GM23338 (cell line): ENCODE data around the gene ABHD17A. TPM values are rescaled to one million over a fixed set of nuclear protein-coding genes. Genes with fewer than 3 reads are reported as not detected.

Experiments
- ATAC-seq: fragments of 200-7000 bp; cut with Tn5 transposase; 3 replicates; pipeline ENCODE4 v1.9.1; 2020
- DNase-seq: peaks from one replicate; pipeline ENCODE4 v3.0.0-alpha.2; 2015; ENCODE audit warnings: low spot score
- H2AFZ ChIP-seq: fragments of 200-600 bp; sonication (generic); 2 replicates; pipeline ENCODE4 v1.8.0; 2016; ENCODE audit warnings: antibody characterized with exemption, mild to moderate bottlenecking, moderate library complexity
- H3F3A ChIP-seq: fragments of 200-600 bp; sonication (generic); replicated peaks from 2 replicates; pipeline ENCODE4 v1.8.0; 2017; ENCODE audit warnings: antibody characterized with exemption, mixed run types, low read depth
- H3K27ac ChIP-seq: fragments of 200-600 bp; sonication (generic); 2 replicates; pipeline ENCODE4 v1.6.1; 2016; ENCODE audit warnings: low read depth
- H3K27me3 ChIP-seq: fragments of 200-600 bp; sonication (generic); 2 replicates; pipeline ENCODE4 v1.8.0; 2016; ENCODE audit warnings: mild to moderate bottlenecking, mixed run types, moderate library complexity; ENCODE audit not compliant: insufficient read depth
- H3K36me3 ChIP-seq: fragments of 200-600 bp; sonication (generic); 2 replicates; pipeline ENCODE4 v1.8.0; 2016; ENCODE audit warnings: mild to moderate bottlenecking; ENCODE audit not compliant: insufficient read depth
- H3K4me1 ChIP-seq: fragments of 200-600 bp; sonication (generic); 2 replicates; pipeline ENCODE4 v1.8.0; 2016; ENCODE audit warnings: mild to moderate bottlenecking, moderate library complexity; ENCODE audit not compliant: insufficient read depth
- H3K4me2 ChIP-seq: fragments of 200-600 bp; sonication (generic); 2 replicates; pipeline ENCODE4 v1.7.1; 2017; ENCODE audit warnings: mixed run types
- H3K4me3 ChIP-seq: fragments of 200-600 bp; sonication (generic); 2 replicates; pipeline ENCODE4 v1.6.1; 2016; ENCODE audit warnings: mixed run types
- H3K79me2 ChIP-seq: fragments of 200-600 bp; sonication (generic); replicated peaks from 2 replicates; pipeline ENCODE4 v1.8.0; 2017; ENCODE audit warnings: mild to moderate bottlenecking; ENCODE audit not compliant: insufficient read depth
- H3K9me2 ChIP-seq: fragments of 200-600 bp; sonication (generic); 2 replicates; pipeline ENCODE4 v1.8.0; 2017; ENCODE audit not compliant: insufficient read depth
- H4K20me1 ChIP-seq: fragments of 200-600 bp; sonication (generic); replicated peaks from 2 replicates; pipeline ENCODE4 v1.8.0; 2017; ENCODE audit warnings: mild to moderate bottlenecking; ENCODE audit not compliant: insufficient read depth
- H3K27ac Mint-ChIP-seq: 2 replicates; pipeline ENCODE4 v1.8.0; 2020; ENCODE audit warnings: inconsistent platforms, mild to moderate bottlenecking, moderate library complexity, mixed read lengths
- H3K27me3 Mint-ChIP-seq: 3 replicates; pipeline ENCODE4 v1.8.0; 2022; ENCODE audit warnings: low read depth, mild to moderate bottlenecking, moderate library complexity, mixed read lengths, inconsistent platforms; ENCODE audit not compliant: insufficient read depth, poor library complexity
- H3K36me3 Mint-ChIP-seq: 3 replicates; pipeline ENCODE4 v1.8.0; 2021; ENCODE audit warnings: low read depth, mild to moderate bottlenecking, inconsistent platforms, moderate library complexity, mixed read lengths
- H3K4me1 Mint-ChIP-seq: 3 replicates; pipeline ENCODE4 v1.8.0; 2020; ENCODE audit warnings: mild to moderate bottlenecking, inconsistent platforms, mixed read lengths
- H3K4me3 Mint-ChIP-seq: 3 replicates; pipeline ENCODE4 v1.8.0; 2021; ENCODE audit warnings: moderate library complexity, mild to moderate bottlenecking, inconsistent platforms, mixed read lengths
- H3K9me3 Mint-ChIP-seq: 3 replicates; pipeline ENCODE4 v1.8.0; 2020; ENCODE audit warnings: moderate library complexity, mild to moderate bottlenecking, inconsistent platforms, mixed read lengths
- NANOG ChIP-seq: IDR thresholded peaks from 2 replicates; pipeline ENCODE4 v1.6.1; 2016; ENCODE audit warnings: antibody characterized with exemption, borderline replicate concordance
- ZNF331 ChIP-seq: fragments of 250-450 bp; sonication (Bioruptor Pico); IDR thresholded peaks from 2 replicates; pipeline ENCODE4 v1.5.0; 2020; ENCODE audit warnings: low read depth, mild to moderate bottlenecking, moderate library complexity
- polyA plus RNA-seq: library from polyadenylated mRNA; unstranded; fragments of >200 nt; fragmentation: Nextera tagmentation; extraction: Ambion mirVana; gene quantifications from 2 replicates; pipeline ENCODE4 v1.2.1, GENCODE V29; 2016
- total RNA-seq: library from RNA; depleted of rRNA; stranded (reverse); fragments of >200 nt; shearing (Covaris generic); gene quantifications from 2 replicates; pipeline ENCODE4 v1.2.3, GENCODE V29; 2014
- TF ChIP-seq, protein P1 (sequence below): fragments of 250-450 bp; sonication (Bioruptor Pico); IDR thresholded peaks from 2 replicates; pipeline ENCODE4 v1.5.0; 2020; ENCODE audit warnings: mild to moderate bottlenecking, moderate library complexity

Gene ABHD17A
- total and polyA plus RNA-seq, 2 experiments from 2014 or later, result 34.2 to 99.9 TPM

GRCh38 chr19:1923319-1923718 lies 38.0 kb upstream of the ABHD17A start:
- H3K4me2 ChIP-seq, result no peak overlapping the region
- Mint-ChIP-seq H3K4me3 (no peak overlapping the region), H3K4me1 (peaks cover 3% of the 10 kb centered on the region; the same call in 1 of the 3 replicates), H3K27me3 (peaks cover 12% of the 10 kb centered on the region), H3K9me3 (0 out of 3 replicates have a peak, but pooled peaks cover 2% of the 10 kb centered on the region), H3K27ac (no peak overlapping the region), H3K36me3 (peaks cover 46% of the 10 kb centered on the region)
- H3K36me3 ChIP-seq, result no peaks in the 10 kb centered on the region; the same call in 1 of the 2 replicates
- H3F3A ChIP-seq, result no peaks in the 10 kb centered on the region
- no peaks in the 10 kb centered on the region for H3K27me3 ChIP-seq
- DNase-seq (no peak), ATAC-seq (no peak)
- no peak overlapping the region for H2AFZ ChIP-seq
- no peak overlapping the region for H3K27ac ChIP-seq
- no peaks in the 10 kb centered on the region for H3K79me2 ChIP-seq
- no peaks in the 10 kb centered on the region for H3K4me1 ChIP-seq
- TF ChIP-seq, protein P1, sequence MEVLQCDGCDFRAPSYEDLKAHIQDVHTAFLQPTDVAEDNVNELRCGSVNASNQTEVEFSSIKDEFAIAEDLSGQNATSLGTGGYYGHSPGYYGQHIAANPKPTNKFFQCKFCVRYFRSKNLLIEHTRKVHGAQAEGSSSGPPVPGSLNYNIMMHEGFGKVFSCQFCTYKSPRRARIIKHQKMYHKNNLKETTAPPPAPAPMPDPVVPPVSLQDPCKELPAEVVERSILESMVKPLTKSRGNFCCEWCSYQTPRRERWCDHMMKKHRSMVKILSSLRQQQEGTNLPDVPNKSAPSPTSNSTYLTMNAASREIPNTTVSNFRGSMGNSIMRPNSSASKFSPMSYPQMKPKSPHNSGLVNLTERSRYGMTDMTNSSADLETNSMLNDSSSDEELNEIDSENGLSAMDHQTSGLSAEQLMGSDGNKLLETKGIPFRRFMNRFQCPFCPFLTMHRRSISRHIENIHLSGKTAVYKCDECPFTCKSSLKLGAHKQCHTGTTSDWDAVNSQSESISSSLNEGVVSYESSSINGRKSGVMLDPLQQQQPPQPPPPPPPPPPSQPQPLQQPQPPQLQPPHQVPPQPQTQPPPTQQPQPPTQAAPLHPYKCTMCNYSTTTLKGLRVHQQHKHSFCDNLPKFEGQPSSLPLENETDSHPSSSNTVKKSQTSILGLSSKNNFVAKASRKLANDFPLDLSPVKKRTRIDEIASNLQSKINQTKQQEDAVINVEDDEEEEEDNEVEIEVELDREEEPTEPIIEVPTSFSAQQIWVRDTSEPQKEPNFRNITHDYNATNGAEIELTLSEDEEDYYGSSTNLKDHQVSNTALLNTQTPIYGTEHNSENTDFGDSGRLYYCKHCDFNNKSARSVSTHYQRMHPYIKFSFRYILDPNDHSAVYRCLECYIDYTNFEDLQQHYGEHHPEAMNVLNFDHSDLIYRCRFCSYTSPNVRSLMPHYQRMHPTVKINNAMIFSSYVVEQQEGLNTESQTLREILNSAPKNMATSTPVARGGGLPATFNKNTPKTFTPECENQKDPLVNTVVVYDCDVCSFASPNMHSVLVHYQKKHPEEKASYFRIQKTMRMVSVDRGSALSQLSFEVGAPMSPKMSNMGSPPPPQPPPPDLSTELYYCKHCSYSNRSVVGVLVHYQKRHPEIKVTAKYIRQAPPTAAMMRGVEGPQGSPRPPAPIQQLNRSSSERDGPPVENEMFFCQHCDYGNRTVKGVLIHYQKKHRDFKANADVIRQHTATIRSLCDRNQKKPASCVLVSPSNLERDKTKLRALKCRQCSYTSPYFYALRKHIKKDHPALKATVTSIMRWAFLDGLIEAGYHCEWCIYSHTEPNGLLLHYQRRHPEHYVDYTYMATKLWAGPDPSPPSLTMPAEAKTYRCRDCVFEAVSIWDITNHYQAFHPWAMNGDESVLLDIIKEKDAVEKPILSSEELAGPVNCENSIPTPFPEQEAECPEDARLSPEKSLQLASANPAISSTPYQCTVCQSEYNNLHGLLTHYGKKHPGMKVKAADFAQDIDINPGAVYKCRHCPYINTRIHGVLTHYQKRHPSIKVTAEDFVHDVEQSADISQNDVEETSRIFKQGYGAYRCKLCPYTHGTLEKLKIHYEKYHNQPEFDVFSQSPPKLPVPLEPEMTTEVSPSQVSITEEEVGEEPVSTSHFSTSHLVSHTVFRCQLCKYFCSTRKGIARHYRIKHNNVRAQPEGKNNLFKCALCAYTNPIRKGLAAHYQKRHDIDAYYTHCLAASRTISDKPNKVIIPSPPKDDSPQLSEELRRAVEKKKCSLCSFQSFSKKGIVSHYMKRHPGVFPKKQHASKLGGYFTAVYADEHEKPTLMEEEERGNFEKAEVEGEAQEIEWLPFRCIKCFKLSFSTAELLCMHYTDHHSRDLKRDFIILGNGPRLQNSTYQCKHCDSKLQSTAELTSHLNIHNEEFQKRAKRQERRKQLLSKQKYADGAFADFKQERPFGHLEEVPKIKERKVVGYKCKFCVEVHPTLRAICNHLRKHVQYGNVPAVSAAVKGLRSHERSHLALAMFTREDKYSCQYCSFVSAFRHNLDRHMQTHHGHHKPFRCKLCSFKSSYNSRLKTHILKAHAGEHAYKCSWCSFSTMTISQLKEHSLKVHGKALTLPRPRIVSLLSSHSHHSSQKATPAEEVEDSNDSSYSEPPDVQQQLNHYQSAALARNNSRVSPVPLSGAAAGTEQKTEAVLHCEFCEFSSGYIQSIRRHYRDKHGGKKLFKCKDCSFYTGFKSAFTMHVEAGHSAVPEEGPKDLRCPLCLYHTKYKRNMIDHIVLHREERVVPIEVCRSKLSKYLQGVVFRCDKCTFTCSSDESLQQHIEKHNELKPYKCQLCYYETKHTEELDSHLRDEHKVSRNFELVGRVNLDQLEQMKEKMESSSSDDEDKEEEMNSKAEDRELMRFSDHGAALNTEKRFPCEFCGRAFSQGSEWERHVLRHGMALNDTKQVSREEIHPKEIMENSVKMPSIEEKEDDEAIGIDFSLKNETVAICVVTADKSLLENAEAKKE (CRISPR knock-in tag), result no peak
- no peaks in the 10 kb centered on the region for H3K9me2 ChIP-seq
- H4K20me1 ChIP-seq, result peaks cover 4% of the 10 kb centered on the region; the same call in 1 of the 2 replicates
- no peak overlapping the region for H3K4me3 ChIP-seq

- no peak overlapping the region for H3K4me3 ChIP-seq
- H3K36me3 Mint-ChIP-seq, result peaks cover 51% of the 10 kb centered on the region
- no peaks in the 10 kb centered on the region for H3K27me3 ChIP-seq
- no peak overlapping the region for H3K27ac ChIP-seq
- H3K27ac Mint-ChIP-seq, result no peak overlapping the region
- no peak for TF ChIP-seq NANOG
- TF ChIP-seq ZNF331 (CRISPR knock-in tag), result no peak
- no peaks in the 10 kb centered on the region for H3K79me2 ChIP-seq
- ATAC-seq, result no peak
- H3K9me2 ChIP-seq, result no peaks in the 10 kb centered on the region
- H2AFZ ChIP-seq, result no peak overlapping the region
- no peak for DNase-seq
- peaks cover 4% of the 10 kb centered on the region; the same call in 1 of the 2 replicates for H4K20me1 ChIP-seq
- no peak overlapping the region for H3K4me2 ChIP-seq
- H3K4me1 Mint-ChIP-seq, result peaks cover 3% of the 10 kb centered on the region; the same call in 1 of the 3 replicates
- H3K36me3 ChIP-seq, result no peaks in the 10 kb centered on the region; the same call in 1 of the 2 replicates
- H3K4me1 ChIP-seq, result no peaks in the 10 kb centered on the region
- H3F3A ChIP-seq, result no peaks in the 10 kb centered on the region
- H3K9me3 Mint-ChIP-seq, result 0 out of 3 replicates have a peak, but pooled peaks cover 2% of the 10 kb centered on the region
- peaks cover 8% of the 10 kb centered on the region for H3K27me3 Mint-ChIP-seq
- no peak overlapping the region for H3K4me3 Mint-ChIP-seq
Observed at GRCh38 chr19:1922803-1923202, 37.5 kb upstream of the ABHD17A start.
